Pancreas (tissue), 10 donors: ENCODE measurements around the gene GPC6. TPM values are rescaled to one million over a fixed set of nuclear protein-coding genes. Genes with fewer than 3 reads are reported as not detected.

ENCODE experiments used
- ATAC-seq, 4 donors: fragments of 200-7000 bp; cut with Tn5 transposase; one replicate each; pipeline versions ENCODE4 v1.8.0 to v1.9.1; 2020; ENCODE audit warnings: mild to moderate bottlenecking in 4 of 4, moderate library complexity in 4 of 4
- DNase-seq, 6 donors: peaks; one replicate each; pipeline ENCODE4 v3.0.0-alpha.2; 2020
- FAIRE-seq: peaks from 2 replicates; lab custom pipeline; 2012; peaks lifted over from hg19 to GRCh38; lab: Jason Lieb, UNC
- H3K27ac ChIP-seq, 4 donors: fragments of 200-600 bp; sonication (generic); 1 replicate in 3 of 4; 2 replicates in 1 of 4; pipeline versions ENCODE4 v1.5.0 to v1.8.0; 2020
- H3K27me3 ChIP-seq, 4 donors: fragments of 200-600 bp; one replicate each; pipeline ENCODE4 v1.8.0; 2021
- H3K36me3 ChIP-seq, 3 donors: fragments of 200-600 bp; sonication (generic) in 1 of 3; one replicate each; pipeline versions ENCODE4 v1.5.0 to v1.8.0; 2020 to 2021
- H3K4me1 ChIP-seq, 3 donors: fragments of 200-600 bp; one replicate each; pipeline ENCODE4 v1.8.0; 2021
- H3K4me3 ChIP-seq, 4 donors: fragments of 200-600 bp; sonication (generic) in 2 of 4; one replicate each; pipeline versions ENCODE4 v1.5.0 to v1.8.0; 2020 to 2021
- H3K9me3 ChIP-seq, 4 donors: fragments of 200-600 bp; one replicate each; pipeline ENCODE4 v1.8.0; 2021
- WGBS, 2 donors: extraction: QIAGEN DNeasy Blood & Tissue Kit; methylation state at CpG; one replicate each; pipeline ENCODE4 v1.1.7; 2013; 5-methylcytosine and 5-hydroxymethylcytosine counted together
- intact Hi-C, 3 donors: fragments of 100-400 bp; cut with DNase I; formaldehyde crosslinking; loops; one replicate each; pipeline versions ENCODE4 v1.11.1 to v1.14.2; 2022
- polyA plus RNA-seq, 2 donors: library from polyadenylated mRNA; stranded (reverse); fragments of 200-250 nt; gene quantifications; one replicate each; pipeline ENCODE4 v1.2.3, GENCODE V29; 2013
- total RNA-seq, 6 donors: library from RNA; stranded (reverse); fragmentation: NEBNext Ultra II Directional in 4 of 6; extraction: Animal tissue kit (Norgen Biotek cat#: 25700) in 4 of 6; gene quantifications; one replicate each; pipeline versions ENCODE4 v1.2.1 to v1.2.4, GENCODE V29; 2021 to 2023
- TF ChIP-seq, protein P1 (sequence below), 4 donors: fragments of 200-600 bp; sonication (generic) in 3 of 4; IDR thresholded peaks; one replicate each; pipeline versions ENCODE4 v1.5.0 to v1.8.0; 2021; ENCODE audit warnings: antibody characterized with exemption in 4 of 4
- donor health status: healthy with polysubstance abuse.
- donor health status: DM: no; HTN: no; CAD: no; lungs with moderate emphysema.
- donor health status: DM: no; HTN: no; CAD: no.
- donor health status: control.
- donor health status: control.
- donor health status: Bipolar disorder and iron deficiency.
- donor health status: DM: yes; HTN: yes; CAD: no.
- donor health status: DM: no; HTN: no; CAD: no.
- donor health status: DM: no; HTN: no; CAD: no.
- donor health status: DM: yes; HTN: yes; CAD: no.

The GPC6 gene
- total and polyA plus RNA-seq, 8 donors = 0.23 to 3.3 (median 1.2) TPM

DNA sequence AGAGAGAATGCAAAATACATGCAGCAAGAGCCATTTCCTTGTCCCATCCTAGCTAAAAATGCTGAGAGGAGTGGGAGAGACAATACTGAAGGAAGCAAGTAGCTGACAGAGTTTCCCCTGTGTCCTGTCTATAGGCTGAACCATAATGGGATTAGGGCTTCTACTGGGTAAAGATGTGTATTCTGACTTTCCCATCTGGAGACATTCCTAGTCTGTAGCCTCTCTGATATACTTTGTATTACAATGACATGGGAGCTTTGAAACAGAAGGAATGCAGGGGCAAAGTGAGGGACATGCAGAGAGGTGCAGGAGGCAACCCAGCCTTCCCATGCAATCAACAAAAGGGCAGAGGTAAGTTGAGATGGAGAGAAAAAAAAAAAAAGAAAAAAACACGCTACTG is 10.5 kb upstream of the GPC6 start:
- TF ChIP-seq, protein P1, sequence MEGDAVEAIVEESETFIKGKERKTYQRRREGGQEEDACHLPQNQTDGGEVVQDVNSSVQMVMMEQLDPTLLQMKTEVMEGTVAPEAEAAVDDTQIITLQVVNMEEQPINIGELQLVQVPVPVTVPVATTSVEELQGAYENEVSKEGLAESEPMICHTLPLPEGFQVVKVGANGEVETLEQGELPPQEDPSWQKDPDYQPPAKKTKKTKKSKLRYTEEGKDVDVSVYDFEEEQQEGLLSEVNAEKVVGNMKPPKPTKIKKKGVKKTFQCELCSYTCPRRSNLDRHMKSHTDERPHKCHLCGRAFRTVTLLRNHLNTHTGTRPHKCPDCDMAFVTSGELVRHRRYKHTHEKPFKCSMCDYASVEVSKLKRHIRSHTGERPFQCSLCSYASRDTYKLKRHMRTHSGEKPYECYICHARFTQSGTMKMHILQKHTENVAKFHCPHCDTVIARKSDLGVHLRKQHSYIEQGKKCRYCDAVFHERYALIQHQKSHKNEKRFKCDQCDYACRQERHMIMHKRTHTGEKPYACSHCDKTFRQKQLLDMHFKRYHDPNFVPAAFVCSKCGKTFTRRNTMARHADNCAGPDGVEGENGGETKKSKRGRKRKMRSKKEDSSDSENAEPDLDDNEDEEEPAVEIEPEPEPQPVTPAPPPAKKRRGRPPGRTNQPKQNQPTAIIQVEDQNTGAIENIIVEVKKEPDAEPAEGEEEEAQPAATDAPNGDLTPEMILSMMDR (IDR thresholded peaks at IDR 0.05) = no peak
- WGBS, 2 donors = 83 to 93% methylated on average over 1 of the region's 1 CpG

DNA sequence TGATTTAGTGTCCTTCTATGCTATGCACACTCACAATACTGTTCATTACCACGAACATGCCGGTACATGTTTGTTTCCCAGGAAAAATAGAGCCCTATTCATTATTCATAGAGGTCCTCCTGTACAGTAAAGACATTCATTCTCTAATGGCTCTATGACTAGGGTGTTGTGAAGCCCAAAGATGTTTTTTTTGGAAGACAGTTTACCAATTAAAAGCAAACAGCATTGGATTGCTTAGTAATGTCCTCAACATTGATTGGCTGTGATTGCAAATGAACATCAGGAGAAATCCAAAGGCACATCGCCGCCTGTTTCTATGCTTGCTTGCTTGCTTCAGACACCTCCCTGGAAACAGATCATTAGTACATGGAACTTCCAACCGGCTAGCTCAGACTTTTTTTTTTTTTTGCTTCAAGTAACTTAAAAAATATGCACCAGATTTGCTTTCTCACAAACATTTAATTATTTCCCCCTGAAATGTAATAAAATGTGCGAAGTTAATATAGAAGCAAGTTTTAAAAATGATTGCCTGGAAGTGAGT is 8.8 kb upstream of the GPC6 start:
- no peak for DNase-seq
- TF ChIP-seq, protein P1 (IDR thresholded peaks at IDR 0.05) = no peak
- no peak for ATAC-seq
- no peaks in the 10 kb centered on the region for H3K9me3 ChIP-seq
- H3K4me3 ChIP-seq = no peak overlapping the region
- no peaks in the 10 kb centered on the region for H3K36me3 ChIP-seq
- no peaks in the 10 kb centered on the region for H3K4me1 ChIP-seq
- intact Hi-C loops = no loop called here
- no peaks in the 10 kb centered on the region for H3K27me3 ChIP-seq
- no peak overlapping the region for H3K27ac ChIP-seq
- FAIRE-seq = no peak
- WGBS, 2 donors = 65 to 68% methylated on average over 6 of the region's 6 CpGs

More for the DNA sequence above, 10.5 kb upstream of the GPC6 start:
- no peak for FAIRE-seq
- intact Hi-C loops = no loop called here
- Histone ChIP-seq H3K27ac (no peak overlapping the region), H3K9me3 (no peaks in the 10 kb centered on the region), H3K4me3 (no peak overlapping the region), H3K36me3 (no peaks in the 10 kb centered on the region), H3K4me1 (no peaks in the 10 kb centered on the region), H3K27me3 (no peaks in the 10 kb centered on the region)
- no peak for ATAC-seq
- no peak for DNase-seq

DNA sequence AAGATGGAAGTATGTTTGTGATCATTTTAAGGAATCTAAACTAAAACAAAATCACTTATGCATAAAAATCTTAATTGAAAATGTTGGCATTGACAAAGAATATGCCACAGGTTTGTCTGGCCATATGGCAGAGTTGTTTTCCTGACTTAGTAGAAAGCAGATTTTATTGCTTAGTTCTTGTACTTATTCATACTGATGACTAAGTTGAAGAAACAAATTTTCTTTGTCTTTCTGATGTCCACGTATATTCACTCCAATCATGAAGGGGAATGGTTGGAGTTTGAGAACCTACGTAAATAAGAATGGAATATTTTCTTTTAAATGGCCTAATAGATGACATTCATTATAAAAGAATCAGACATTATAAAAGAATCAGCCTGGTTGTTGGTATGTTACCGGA is 8.0 kb upstream of the GPC6 start:
- TF ChIP-seq, protein P1 (IDR thresholded peaks at IDR 0.05) = no peak
- Histone ChIP-seq H3K36me3 (no peaks in the 10 kb centered on the region), H3K27me3 (no peaks in the 10 kb centered on the region), H3K4me1 (no peaks in the 10 kb centered on the region), H3K27ac (no peak overlapping the region), H3K4me3 (no peak overlapping the region), H3K9me3 (no peaks in the 10 kb centered on the region)
- intact Hi-C loops = no loop called here
- no peak for ATAC-seq
- no peak for DNase-seq
- 76 to 82% methylated on average over 3 of the region's 3 CpGs for WGBS, 2 donors
- FAIRE-seq = no peak

DNA sequence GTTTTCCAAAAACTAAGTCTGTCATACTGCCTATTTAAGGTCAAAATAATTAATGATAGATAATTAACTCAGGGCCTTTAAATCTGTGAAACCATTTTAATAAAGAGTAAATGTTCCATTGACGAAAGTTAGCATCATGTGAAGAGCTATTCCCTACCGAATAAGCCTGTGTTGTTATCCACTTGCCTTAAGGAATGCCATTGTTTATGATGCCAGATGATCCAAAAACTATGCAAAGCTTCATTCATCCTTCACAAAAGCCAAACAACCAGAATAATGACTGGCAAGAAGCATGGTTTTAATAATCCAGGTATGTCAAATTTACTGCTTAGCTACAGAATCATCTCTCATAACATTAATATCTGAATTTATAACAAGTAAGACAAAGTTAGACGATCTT is 6.5 kb upstream of the GPC6 start:
- TF ChIP-seq, protein P1 (IDR thresholded peaks at IDR 0.05) = no peak
- WGBS, 2 donors = 42 to 44% methylated on average over 3 of the region's 3 CpGs
- Histone ChIP-seq H3K27ac (no peak overlapping the region), H3K4me3 (no peak overlapping the region), H3K27me3 (no peaks in the 10 kb centered on the region), H3K36me3 (no peaks in the 10 kb centered on the region), H3K9me3 (no peaks in the 10 kb centered on the region), H3K4me1 (no peaks in the 10 kb centered on the region)
- intact Hi-C loops = no loop called here
- no peak for DNase-seq
- no peak for ATAC-seq
- FAIRE-seq = no peak

DNA sequence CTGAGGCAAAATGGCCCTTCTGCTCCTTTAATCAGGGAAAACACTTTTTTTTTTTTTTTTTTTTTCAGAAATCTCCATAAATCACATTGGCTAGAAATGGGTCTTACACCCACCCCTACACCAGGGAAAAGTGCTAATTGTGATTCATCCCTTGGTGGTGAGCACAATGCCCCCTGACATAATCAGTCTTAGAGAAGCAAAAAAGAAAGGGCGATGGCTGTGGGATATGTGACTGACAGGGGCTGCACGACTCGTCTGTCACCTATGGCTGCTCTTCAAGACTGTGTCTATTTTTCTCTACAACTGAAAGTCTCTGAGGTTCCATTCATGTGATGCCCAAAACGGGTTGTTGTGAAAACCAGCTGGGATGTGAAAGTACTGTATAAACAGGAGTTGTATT is 3.6 kb upstream of the GPC6 start:
- H3K4me1 ChIP-seq = no peaks in the 10 kb centered on the region
- FAIRE-seq (no peak), ATAC-seq (no peak), DNase-seq (no peak)
- no peaks in the 10 kb centered on the region for H3K9me3 ChIP-seq
- intact Hi-C loops = no loop called here
- 74 to 91% methylated on average over 4 of the region's 4 CpGs for WGBS, 2 donors
- H3K36me3 ChIP-seq = no peaks in the 10 kb centered on the region
- H3K27me3 ChIP-seq = peaks cover 0 to 7% (median 0%) of the 10 kb centered on the region in 4 donors
- no peak overlapping the region for H3K27ac ChIP-seq
- TF ChIP-seq, protein P1 (IDR thresholded peaks at IDR 0.05) = no peak
- H3K4me3 ChIP-seq = no peak overlapping the region
